Measurements from ENCODE around the gene TIMM21.

Gene TIMM21

DNA sequence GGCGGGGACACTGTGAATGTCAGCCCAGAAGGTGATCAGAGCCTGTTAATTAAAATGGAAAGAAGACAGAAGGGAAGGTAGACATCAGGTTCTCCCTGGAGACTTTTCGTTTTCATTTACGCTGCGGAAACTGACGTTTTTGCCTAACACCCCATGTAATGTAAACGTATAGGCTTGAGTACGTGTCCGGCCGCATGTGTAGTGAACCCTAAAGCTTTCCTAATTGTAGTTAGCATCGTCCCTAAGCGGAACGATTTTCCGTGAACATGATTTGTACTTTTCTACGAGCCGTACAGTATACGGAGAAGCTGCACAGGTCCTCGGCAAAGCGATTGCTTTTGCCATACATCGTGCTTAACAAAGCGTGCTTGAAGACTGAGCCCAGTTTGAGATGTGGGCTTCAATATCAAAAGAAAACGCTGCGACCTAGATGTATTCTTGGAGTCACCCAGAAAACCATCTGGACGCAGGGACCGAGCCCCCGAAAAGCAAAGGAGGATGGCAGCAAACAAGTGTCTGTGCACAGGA lies 284 bp downstream of the TIMM21 start:
- TF ChIP-seq SPI1 (IDR thresholded peaks at IDR 0.05; ENCODE audit: borderline replicate concordance, low read depth) (no peak), GABPA (IDR thresholded peaks at IDR 0.05; ENCODE audit: low read depth) (no peak), POLR2AphosphoS5 (IDR thresholded peaks at IDR 0.05; ENCODE audit: low read depth) (no peak; the same call in 1 of the 2 replicates)
- TF ChIP-seq, protein P1, sequence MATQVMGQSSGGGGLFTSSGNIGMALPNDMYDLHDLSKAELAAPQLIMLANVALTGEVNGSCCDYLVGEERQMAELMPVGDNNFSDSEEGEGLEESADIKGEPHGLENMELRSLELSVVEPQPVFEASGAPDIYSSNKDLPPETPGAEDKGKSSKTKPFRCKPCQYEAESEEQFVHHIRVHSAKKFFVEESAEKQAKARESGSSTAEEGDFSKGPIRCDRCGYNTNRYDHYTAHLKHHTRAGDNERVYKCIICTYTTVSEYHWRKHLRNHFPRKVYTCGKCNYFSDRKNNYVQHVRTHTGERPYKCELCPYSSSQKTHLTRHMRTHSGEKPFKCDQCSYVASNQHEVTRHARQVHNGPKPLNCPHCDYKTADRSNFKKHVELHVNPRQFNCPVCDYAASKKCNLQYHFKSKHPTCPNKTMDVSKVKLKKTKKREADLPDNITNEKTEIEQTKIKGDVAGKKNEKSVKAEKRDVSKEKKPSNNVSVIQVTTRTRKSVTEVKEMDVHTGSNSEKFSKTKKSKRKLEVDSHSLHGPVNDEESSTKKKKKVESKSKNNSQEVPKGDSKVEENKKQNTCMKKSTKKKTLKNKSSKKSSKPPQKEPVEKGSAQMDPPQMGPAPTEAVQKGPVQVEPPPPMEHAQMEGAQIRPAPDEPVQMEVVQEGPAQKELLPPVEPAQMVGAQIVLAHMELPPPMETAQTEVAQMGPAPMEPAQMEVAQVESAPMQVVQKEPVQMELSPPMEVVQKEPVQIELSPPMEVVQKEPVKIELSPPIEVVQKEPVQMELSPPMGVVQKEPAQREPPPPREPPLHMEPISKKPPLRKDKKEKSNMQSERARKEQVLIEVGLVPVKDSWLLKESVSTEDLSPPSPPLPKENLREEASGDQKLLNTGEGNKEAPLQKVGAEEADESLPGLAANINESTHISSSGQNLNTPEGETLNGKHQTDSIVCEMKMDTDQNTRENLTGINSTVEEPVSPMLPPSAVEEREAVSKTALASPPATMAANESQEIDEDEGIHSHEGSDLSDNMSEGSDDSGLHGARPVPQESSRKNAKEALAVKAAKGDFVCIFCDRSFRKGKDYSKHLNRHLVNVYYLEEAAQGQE (IDR thresholded peaks at IDR 0.05; ENCODE audit: insufficient replicate concordance, low read depth), result no peak
- TF ChIP-seq, protein P2, sequence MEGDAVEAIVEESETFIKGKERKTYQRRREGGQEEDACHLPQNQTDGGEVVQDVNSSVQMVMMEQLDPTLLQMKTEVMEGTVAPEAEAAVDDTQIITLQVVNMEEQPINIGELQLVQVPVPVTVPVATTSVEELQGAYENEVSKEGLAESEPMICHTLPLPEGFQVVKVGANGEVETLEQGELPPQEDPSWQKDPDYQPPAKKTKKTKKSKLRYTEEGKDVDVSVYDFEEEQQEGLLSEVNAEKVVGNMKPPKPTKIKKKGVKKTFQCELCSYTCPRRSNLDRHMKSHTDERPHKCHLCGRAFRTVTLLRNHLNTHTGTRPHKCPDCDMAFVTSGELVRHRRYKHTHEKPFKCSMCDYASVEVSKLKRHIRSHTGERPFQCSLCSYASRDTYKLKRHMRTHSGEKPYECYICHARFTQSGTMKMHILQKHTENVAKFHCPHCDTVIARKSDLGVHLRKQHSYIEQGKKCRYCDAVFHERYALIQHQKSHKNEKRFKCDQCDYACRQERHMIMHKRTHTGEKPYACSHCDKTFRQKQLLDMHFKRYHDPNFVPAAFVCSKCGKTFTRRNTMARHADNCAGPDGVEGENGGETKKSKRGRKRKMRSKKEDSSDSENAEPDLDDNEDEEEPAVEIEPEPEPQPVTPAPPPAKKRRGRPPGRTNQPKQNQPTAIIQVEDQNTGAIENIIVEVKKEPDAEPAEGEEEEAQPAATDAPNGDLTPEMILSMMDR (IDR thresholded peaks at IDR 0.05; ENCODE audit: insufficient read depth, low read length), result no peak
- DNase-seq (ENCODE audit: low read depth in 1 of 2, low spot score in 1 of 2), result no peak
- Histone ChIP-seq H3K4me3 (replicated peaks; ENCODE audit: insufficient read depth, low read length) (peak overlapping the region; percentile 62), H3K27me3 (ENCODE audit: insufficient read depth, poor library complexity, severe bottlenecking) (no peaks in the 10 kb centered on the region), H3K27ac (replicated peaks) (peak overlapping the region; percentile 96)

DNA sequence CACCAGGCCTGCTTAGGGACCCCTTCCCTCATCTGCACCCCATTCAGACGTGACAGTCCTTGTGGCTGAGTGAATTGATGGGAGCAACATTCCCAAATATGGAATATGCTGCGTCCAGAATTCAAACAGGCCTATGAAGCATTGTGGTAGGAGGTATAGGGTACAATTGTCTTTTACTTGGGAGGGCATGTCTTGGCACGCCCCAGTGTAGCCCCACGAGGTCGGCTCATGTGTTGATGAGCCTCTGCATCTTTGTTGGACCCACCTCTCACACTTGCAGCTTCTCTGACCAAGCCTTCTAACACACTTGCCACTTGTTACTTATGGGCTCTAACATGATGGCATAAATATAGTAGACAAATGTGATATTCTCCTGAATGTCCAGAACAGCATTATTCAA lies 1.6 kb downstream of the TIMM21 start:
- Histone ChIP-seq H3K4me3 (replicated peaks; ENCODE audit: insufficient read depth, low read length) (peak overlapping the region; percentile 62), H3K27ac (replicated peaks) (no peak overlapping the region), H3K27me3 (ENCODE audit: insufficient read depth, poor library complexity, severe bottlenecking) (no peaks in the 10 kb centered on the region)
- TF ChIP-seq SPI1 (IDR thresholded peaks at IDR 0.05; ENCODE audit: borderline replicate concordance, low read depth) (no peak), GABPA (IDR thresholded peaks at IDR 0.05; ENCODE audit: low read depth) (no peak), POLR2AphosphoS5 (IDR thresholded peaks at IDR 0.05; ENCODE audit: low read depth) (no peak)
- TF ChIP-seq, protein P2 (IDR thresholded peaks at IDR 0.05; ENCODE audit: insufficient read depth, low read length), result no peak
- TF ChIP-seq, protein P1 (IDR thresholded peaks at IDR 0.05; ENCODE audit: insufficient replicate concordance, low read depth), result no peak
- DNase-seq (ENCODE audit: low read depth in 1 of 2, low spot score in 1 of 2), result no peak

DNA sequence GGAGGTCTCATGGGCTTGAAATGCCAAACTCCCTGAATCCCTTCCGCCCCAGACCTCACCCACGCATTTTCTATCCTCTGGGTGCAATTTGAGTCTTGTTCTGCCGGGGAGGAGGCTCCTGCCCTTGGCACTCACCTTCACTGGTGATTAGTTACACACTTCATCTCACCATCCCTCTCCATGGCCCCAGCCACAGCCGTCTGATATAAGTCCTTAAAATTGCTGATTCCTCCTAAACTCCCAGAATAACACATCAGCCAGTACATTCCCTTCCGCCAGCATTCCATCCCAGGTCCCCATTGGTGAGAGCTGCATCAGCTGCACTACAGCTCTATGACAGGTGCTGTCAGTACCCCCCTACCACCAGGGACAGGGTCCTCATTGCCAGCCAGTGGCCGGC lies 3.9 kb downstream of the TIMM21 start:
- Histone ChIP-seq H3K27ac (replicated peaks) (no peak overlapping the region), H3K27me3 (ENCODE audit: insufficient read depth, poor library complexity, severe bottlenecking) (no peaks in the 10 kb centered on the region), H3K4me3 (replicated peaks; ENCODE audit: insufficient read depth, low read length) (no peak overlapping the region)
- DNase-seq (ENCODE audit: low read depth in 1 of 2, low spot score in 1 of 2), result no peak
- TF ChIP-seq POLR2AphosphoS5 (IDR thresholded peaks at IDR 0.05; ENCODE audit: low read depth) (no peak), GABPA (IDR thresholded peaks at IDR 0.05; ENCODE audit: low read depth) (no peak), SPI1 (IDR thresholded peaks at IDR 0.05; ENCODE audit: borderline replicate concordance, low read depth) (no peak)
- TF ChIP-seq, protein P1 (IDR thresholded peaks at IDR 0.05; ENCODE audit: insufficient replicate concordance, low read depth), result no peak
- TF ChIP-seq, protein P2 (IDR thresholded peaks at IDR 0.05; ENCODE audit: insufficient read depth, low read length), result no peak

Measured in HL-60 (cell line).